AG09319 (cell line): ENCODE measurements around the gene WASF2.
A peak's percentile ranks its signal among the peaks of the same experiment; 100 is the strongest.

Experiments
- DNase-seq: peaks from one replicate; pipeline ENCODE4 v3.0.0-alpha.2; 2010; ENCODE audit warnings: low read depth; ENCODE audit errors: extremely low read depth
- TF ChIP-seq, protein P1 (sequence below): IDR thresholded peaks from 2 replicates; pipeline ENCODE4 v1.5.1; 2011; ENCODE audit warnings: low read depth, mild to moderate bottlenecking, inconsistent platforms, low read length, moderate library complexity

WASF2 gene

DNA sequence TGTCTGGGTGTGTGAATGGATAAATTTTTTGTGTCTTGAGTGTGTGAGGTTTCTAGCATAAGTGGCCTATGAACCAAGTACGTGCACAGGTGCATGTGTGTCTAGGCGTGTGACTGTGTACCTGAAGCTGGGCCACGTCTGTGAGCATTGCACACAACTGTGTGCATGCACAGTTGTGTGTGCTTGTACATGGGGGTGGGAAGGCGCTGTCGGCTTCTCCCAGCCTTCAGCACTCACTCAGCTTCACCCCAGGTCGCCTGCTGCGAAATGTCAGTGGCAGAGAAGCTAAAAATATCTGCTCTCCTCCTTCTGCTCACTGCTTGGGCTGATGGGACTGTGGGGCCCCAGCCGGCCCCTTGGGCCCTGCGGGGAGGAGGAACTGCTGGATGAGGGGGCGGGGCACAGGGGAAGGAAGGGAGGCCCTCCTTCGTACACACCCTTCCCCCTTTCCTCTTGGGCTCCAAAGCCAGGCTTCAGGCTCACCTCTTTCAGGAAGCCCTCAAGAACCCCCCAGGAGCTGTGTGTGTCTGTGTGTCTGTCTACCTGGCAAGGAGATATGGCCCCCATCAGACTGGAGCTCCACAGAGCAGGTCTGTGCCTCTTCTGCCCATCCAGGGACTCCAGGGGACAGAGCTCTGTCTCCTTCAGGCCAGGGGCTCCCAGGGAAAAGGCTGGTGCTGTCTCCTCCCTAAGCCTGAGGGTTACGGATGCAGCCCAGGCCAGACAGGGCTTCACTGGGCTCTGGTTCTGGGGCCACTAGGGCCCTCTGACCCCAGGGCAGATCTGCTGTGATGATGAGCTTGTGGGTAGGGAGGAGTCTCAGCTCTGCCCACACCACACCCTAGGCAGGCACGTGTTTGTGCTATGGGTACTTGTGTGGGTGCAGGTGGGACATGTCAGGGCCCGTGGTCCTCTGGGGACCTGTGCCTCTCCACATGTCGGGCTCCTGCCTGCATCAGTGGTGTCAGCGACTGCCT is 35.6 kb upstream of the WASF2 start:
- DNase-seq = no peak
- TF ChIP-seq, protein P1, sequence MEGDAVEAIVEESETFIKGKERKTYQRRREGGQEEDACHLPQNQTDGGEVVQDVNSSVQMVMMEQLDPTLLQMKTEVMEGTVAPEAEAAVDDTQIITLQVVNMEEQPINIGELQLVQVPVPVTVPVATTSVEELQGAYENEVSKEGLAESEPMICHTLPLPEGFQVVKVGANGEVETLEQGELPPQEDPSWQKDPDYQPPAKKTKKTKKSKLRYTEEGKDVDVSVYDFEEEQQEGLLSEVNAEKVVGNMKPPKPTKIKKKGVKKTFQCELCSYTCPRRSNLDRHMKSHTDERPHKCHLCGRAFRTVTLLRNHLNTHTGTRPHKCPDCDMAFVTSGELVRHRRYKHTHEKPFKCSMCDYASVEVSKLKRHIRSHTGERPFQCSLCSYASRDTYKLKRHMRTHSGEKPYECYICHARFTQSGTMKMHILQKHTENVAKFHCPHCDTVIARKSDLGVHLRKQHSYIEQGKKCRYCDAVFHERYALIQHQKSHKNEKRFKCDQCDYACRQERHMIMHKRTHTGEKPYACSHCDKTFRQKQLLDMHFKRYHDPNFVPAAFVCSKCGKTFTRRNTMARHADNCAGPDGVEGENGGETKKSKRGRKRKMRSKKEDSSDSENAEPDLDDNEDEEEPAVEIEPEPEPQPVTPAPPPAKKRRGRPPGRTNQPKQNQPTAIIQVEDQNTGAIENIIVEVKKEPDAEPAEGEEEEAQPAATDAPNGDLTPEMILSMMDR = no peak

DNA sequence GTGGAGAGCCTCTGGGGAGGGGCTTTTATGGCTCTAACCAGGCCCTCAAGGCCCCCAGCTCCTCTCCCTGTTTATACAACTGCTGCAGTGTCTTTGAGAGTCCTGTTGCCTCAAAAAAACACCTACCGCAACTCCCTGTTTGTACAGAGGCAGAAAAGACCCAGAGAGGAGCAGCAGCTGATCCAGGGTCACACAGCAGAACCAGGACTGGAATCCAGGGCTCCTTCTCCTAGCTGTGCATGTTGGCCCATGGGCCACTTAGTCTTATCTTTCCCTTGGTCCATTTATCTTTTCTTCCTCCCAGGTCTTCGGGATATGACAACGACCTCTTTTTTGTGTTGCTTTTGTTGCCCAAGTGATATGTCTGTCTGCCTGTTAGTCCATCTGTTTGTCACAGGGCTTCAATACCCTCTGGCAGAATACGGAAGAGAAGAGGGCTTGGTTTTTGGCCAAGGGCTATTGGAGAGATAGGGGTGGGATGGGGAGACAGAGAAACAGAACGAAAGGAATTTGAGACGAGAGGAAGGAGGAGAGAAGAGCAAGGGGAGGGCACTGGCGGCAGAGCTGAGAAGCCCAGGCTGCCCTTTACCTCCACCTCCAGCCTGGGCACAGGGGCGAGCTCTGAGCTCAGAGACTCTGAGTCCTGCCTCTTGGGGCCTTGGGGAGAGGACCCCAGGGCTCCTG is 33.5 kb upstream of the WASF2 start:
- DNase-seq = no peak
- TF ChIP-seq, protein P1 = no peak

DNA sequence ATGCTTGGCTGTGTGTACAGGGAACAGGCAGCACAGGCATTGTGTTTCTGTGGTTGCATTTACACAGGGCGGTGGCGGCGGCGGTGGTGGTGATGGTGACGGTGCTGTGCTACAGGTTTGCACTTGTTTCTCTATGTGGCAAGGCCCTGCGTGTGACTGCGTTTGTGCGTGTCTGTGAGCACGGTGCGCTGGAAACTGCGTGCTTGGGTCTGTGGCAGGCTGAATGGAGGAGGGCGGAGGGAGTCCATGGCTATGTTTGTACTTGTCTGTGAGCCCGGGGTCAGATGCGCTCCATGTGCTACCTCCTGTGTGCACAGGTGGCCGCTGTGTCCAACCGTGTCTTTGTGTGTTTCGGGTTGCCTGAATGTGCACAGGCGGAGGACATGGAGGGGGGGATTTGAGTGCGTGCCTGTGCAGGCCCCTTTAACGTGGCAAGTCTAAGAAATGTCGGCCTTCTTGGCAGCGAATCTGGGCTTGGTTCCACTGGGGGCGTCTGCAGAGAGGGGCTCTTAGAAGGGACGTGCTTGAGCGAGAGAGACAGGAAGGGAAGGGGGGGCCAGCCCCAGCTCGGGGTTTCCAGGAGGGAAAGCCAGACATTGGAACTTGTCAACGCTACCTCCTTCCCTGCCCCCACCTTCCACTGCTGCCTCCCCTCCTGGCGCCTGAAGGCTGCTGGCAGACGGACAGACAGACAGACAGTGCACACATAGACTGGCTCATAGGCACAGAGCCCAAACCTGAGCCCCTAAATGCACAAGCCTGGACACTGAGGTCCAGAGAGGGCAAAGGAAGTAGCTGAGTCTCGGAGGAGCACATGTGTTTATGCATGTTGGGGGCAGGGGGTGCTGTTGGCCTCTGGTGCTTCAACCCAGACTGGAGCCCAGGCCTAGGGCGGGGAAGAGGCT is 32.7 kb upstream of the WASF2 start:
- TF ChIP-seq, protein P1 = peak; percentile 24
- DNase-seq = no peak

DNA sequence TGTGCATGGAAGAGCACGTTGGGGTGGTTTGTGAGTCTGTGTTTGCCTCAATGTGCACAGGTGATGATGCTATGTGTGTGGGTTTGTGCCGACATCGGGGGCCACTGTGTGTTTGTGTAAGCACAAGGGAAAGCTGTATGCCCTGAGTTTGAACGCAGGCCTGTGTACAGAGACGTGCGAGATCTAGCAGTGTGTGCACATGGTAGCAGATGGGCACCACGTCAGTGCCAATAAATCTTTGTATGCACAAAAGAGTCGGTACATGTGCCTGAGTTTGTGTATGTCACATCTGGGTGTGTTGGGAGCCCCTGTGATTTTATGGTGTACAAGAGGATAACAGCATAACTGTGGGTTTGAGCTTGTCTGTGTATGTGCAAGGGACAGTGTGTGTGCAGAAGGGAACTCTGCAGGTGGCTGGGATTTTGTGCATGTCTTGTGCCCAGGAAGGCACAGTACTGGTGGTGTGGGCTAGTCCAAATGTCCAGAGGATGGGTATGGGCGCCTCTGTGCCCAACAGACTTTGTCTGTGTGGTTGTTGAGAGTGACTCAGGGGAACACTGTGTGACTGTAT is 32.0 kb upstream of the WASF2 start:
- DNase-seq = no peak
- TF ChIP-seq, protein P1 = no peak

DNA sequence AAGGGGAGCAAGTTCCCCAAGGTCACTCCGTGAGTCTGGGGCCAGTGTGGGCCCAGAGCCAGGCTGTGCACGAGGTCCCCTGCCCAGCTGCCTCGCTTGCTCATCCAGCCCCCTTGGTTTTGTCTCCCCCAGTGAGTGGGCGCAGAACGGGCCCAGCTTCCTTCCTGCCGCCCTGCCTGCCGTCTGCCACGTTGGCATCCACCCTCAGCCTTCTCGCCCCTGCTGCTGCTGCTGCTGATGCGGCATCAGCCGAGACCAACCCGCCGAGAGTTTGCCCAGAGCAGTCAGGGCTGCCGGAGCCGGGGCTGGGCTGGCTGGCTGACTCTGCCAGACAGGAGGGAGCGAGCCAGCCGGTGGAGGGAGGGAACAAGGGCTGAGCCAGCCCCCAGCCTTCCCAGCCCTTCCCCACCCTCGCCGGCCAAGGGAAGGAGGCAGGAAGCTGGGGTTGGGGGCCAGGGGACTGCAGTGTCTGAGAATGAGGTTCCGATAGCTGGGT is 31.4 kb upstream of the WASF2 start:
- no peak for DNase-seq
- TF ChIP-seq, protein P1 = no peak

DNA sequence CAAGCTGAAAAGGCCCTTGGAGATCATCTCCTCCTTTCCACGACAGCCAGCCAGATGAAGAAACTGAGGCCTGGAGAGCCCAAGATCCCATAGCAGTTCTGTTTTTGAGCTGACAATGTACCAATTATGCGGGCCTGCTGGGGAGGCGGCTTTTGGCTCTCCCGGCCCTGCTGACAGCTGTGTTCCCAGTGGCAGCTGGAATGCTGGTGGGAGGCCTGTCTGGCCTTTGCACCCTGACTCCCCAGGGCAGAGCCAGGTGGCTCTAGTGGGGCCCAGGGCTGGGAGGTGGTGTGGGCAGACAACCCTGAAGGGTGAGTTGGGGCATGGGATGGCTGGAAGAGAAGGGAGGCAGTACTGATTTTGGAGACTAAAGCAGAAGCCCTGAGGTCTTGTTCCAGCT is 30.7 kb upstream of the WASF2 start:
- DNase-seq = no peak
- TF ChIP-seq, protein P1 = no peak
